H1 (cell line): ENCODE data around the gene B3GALT6. TPM values are rescaled to one million over a fixed set of nuclear protein-coding genes. Genes with fewer than 3 reads are reported as not detected.

Experiments used
- ASH2L ChIP-seq: fragments of 200-600, 300-600 bp; sonication (generic); IDR thresholded peaks from one replicate; pipeline ENCODE4 v1.7.1; 2017; ENCODE audit warnings: low read length
- BACH1 ChIP-seq: IDR thresholded peaks from 2 replicates; pipeline ENCODE4 v1.6.1; 2012; ENCODE audit warnings: low read length, improper control_type of control experiment
- CHD1 ChIP-seq: IDR thresholded peaks from 2 replicates; pipeline ENCODE4 v1.6.1; 2012; ENCODE audit warnings: low read depth, low read length, improper control_type of control experiment
- CHD2 ChIP-seq: IDR thresholded peaks from 2 replicates; pipeline ENCODE4 v1.6.1; 2012; ENCODE audit warnings: low read length, improper control_type of control experiment
- CHD7 ChIP-seq: fragments of 300-600 bp; sonication (generic); IDR thresholded peaks from 2 replicates; pipeline ENCODE4 v1.7.1; 2012; ENCODE audit warnings: low read length, moderate library complexity, mild to moderate bottlenecking, inconsistent platforms; ENCODE audit not compliant: insufficient replicate concordance
- HDAC2 ChIP-seq, 2 experiments: fragments of 300-600 bp in 1 of 2; sonication (generic) in 1 of 2; IDR thresholded peaks; 2 replicates each; pipeline ENCODE4 v1.6.1; 2011 to 2012; ENCODE audit warnings: low read depth in 2 of 2, low read length in 2 of 2, mild to moderate bottlenecking in 2 of 2, moderate library complexity in 2 of 2, borderline replicate concordance in 1 of 2, inconsistent platforms in 1 of 2
- POLR2A ChIP-seq, 2 experiments: IDR thresholded peaks; 1 replicate in 1 of 2; 2 replicates in 1 of 2; pipeline ENCODE4 v1.6.1; 2011; ENCODE audit warnings: low read depth in 2 of 2, low read length in 2 of 2, mild to moderate bottlenecking in 2 of 2; ENCODE audit errors: control extremely low read depth in 1 of 2
- SIN3A ChIP-seq, 2 experiments: IDR thresholded peaks in 1 of 2; conservative IDR thresholded peaks in 1 of 2; 2 replicates each; pipeline ENCODE4 v1.6.1; 2011 to 2012; ENCODE audit warnings: low read length in 2 of 2, improper control_type of control experiment in 1 of 2, low read depth in 1 of 2, mild to moderate bottlenecking in 1 of 2
- SIRT6 ChIP-seq: IDR thresholded peaks from one replicate; pipeline ENCODE4 v1.7.1; 2012; ENCODE audit warnings: low read length, inconsistent platforms
- SP4 ChIP-seq: IDR thresholded peaks from 2 replicates; pipeline ENCODE4 v1.6.1; 2012; ENCODE audit warnings: low read length, inconsistent platforms
- TCF12 ChIP-seq: IDR thresholded peaks from 2 replicates; pipeline ENCODE4 v1.6.1; 2011; ENCODE audit warnings: low read depth, mild to moderate bottlenecking, low read length
- TEAD4 ChIP-seq: IDR thresholded peaks from 2 replicates; pipeline ENCODE4 v1.6.1; 2012; ENCODE audit warnings: low read depth, low read length, inconsistent platforms, mixed read lengths
- YY1 ChIP-seq: IDR thresholded peaks from 2 replicates; pipeline ENCODE4 v1.6.1; 2011; ENCODE audit warnings: low read depth, mild to moderate bottlenecking, low read length
- polyA plus RNA-seq, 7 experiments: library from polyadenylated mRNA; depleted of rRNA in 3 of 7; stranded (reverse) in 5 of 7; unstranded in 2 of 7; fragments of >200 nt in 5 of 7; fragments of 200-250 nt in 2 of 7; gene quantifications; 1 replicate in 5 of 7; 2 replicates in 1 of 7; 4 replicates in 1 of 7; pipeline versions ENCODE4 v1.2.1 to v1.2.3, GENCODE V29; 2011 to 2013; ENCODE audit warnings: missing spikeins in 2 of 7, mixed read lengths in 2 of 7
- total RNA-seq: library from RNA; stranded (reverse); fragmentation: NEBNext Ultra II Directional; extraction: Animal tissue kit (Norgen Biotek cat#: 25700); gene quantifications from 2 replicates; pipeline ENCODE4 v1.2.1, GENCODE V29; 2021

Gene B3GALT6
- total and polyA plus RNA-seq, 2 of the 8 experiments (the other 6 are each of a cell fraction or from before 2014, with no cell fraction given) = 18.4 to 20.4 TPM

DNA sequence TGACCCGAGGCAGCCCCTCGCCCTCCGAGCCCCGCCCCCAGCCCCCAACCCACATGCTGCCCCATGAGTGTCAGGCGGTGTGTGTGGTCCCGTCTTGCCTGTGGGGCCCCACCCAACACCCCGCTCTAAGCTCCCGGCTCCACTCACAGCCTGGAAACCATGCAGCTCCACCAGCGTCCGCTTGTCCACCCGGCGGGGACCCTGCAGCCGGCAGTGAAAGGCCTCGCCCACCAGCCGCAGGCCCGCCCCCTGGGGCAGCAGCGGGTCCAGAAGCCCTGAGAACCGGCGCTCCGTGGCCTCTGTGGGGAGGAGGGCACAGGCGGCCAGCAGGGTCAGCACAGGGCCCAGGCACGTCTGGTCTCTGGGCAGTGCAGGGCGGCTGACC is 11.8 kb downstream of the B3GALT6 start (continued):
- TF ChIP-seq CHD7 (no peak), CHD1 (no peak), CHD2 (no peak), BACH1 (no peak), ASH2L (no peak), SIN3A (conservative IDR thresholded peaks at IDR 0.05 in 1 of 2, IDR thresholded peaks at IDR 0.05 in 1 of 2; ENCODE audit: low read depth in 1 of 2, low read length in 2 of 2) (no peak), HDAC2 (IDR thresholded peaks at IDR 0.05; ENCODE audit: borderline replicate concordance in 1 of 2, low read depth in 2 of 2, low read length in 2 of 2) (no peak), TCF12 (no peak), POLR2A (IDR thresholded peaks at IDR 0.05; ENCODE audit: control extremely low read depth in 1 of 2, low read depth in 2 of 2, low read length in 2 of 2) (no peak), TEAD4 (no peak), YY1 (no peak), SIRT6 (no peak), SP4 (no peak)
